K562 (cell line): ENCODE results near the gene PTPRF. TPM values are rescaled to one million over a fixed set of nuclear protein-coding genes. Genes with fewer than 3 reads are reported as not detected.

Experiments used
- ATAC-seq: fragments of 200-7000 bp; cut with Tn5 transposase; 3 replicates; pipeline ENCODE4 v1.9.1; 2020; ENCODE audit warnings: moderate library complexity
- BruUV-seq: library from RNA; stranded (reverse); fragments of 400-500 nt; replicated peaks from 2 replicates; lab custom pipeline; 2021; lab: Mats Ljungman, UMichigan
- CTCF ChIA-PET: fragments of 300-600 bp; formaldehyde crosslinking; extraction: SDS; loops from one replicate; lab custom pipeline; 2021; ENCODE audit warnings: low intra/inter-chr PET ratio; lab: Yijun Ruan, JAX
- POLR2A ChIA-PET: fragments of 300-600, 350-650 bp; sonication (Branson Sonifier 250); formaldehyde crosslinking; extraction: SDS; loops from one replicate; lab custom pipeline; 2021; ENCODE audit warnings: antibody characterized with exemption, inconsistent platforms; lab: Yijun Ruan, JAX
- DNase-seq, 4 experiments: peaks; one replicate each; pipeline versions ENCODE4 v3.0.0 to v3.0.0-alpha.2; 2011 to 2018; ENCODE audit warnings: low spot score in 3 of 4, mixed read lengths in 3 of 4; ENCODE audit errors: extremely low read depth in 1 of 4
- FAIRE-seq: peaks from 2 replicates; lab custom pipeline; 2011; peaks lifted over from hg19 to GRCh38; lab: Jason Lieb, UNC
- H2AFZ ChIP-seq: 2 replicates; pipeline ENCODE4 v1.6.0; 2011; ENCODE audit warnings: low read depth, low read length, control low read depth, inconsistent platforms
- H3K27ac ChIP-seq: fragments of 200-600 bp; 3 replicates; pipeline ENCODE4 v1.8.0; 2011; ENCODE audit warnings: low read depth, mild to moderate bottlenecking, control low read depth, inconsistent platforms, low read length, moderate library complexity, mixed read lengths; ENCODE audit errors: extremely low read depth
- H3K27me3 ChIP-seq, 2 experiments: fragments of 300-600 bp in 1 of 2; 2 replicates in 1 of 2; 3 replicates in 1 of 2; pipeline versions ENCODE4 v1.6.0 to v1.8.0; 2011; ENCODE audit warnings: inconsistent platforms in 2 of 2, low read length in 2 of 2, mild to moderate bottlenecking in 1 of 2, mixed read lengths in 1 of 2, moderate library complexity in 1 of 2; ENCODE audit not compliant: control insufficient read depth in 2 of 2, insufficient read depth in 2 of 2
- H3K36me3 ChIP-seq: fragments of 300-600 bp; 3 replicates; pipeline ENCODE4 v1.8.0; 2011; ENCODE audit warnings: mild to moderate bottlenecking, low read length, inconsistent platforms; ENCODE audit not compliant: control insufficient read depth, insufficient read depth
- H3K4me1 ChIP-seq, 2 experiments: fragments of 200-600 bp in 1 of 2; replicated peaks in 1 of 2; 2 replicates in 1 of 2; 3 replicates in 1 of 2; pipeline versions ENCODE4 v1.5.1 to v1.8.0; 2011; ENCODE audit warnings: inconsistent platforms in 2 of 2, low read length in 2 of 2, mild to moderate bottlenecking in 1 of 2, mixed read lengths in 1 of 2, moderate library complexity in 1 of 2; ENCODE audit not compliant: control insufficient read depth in 2 of 2, insufficient read depth in 2 of 2
- H3K4me2 ChIP-seq: 2 replicates; pipeline ENCODE4 v1.6.1; 2011; ENCODE audit warnings: low read length, control low read depth, inconsistent platforms, mixed read lengths; ENCODE audit not compliant: insufficient read depth
- H3K4me3 ChIP-seq: fragments of 200-600 bp; sonication (generic), shearing (Covaris generic); 2 replicates; pipeline ENCODE4 v1.5.1; 2016; ENCODE audit warnings: control low read depth, inconsistent platforms
- H3K79me2 ChIP-seq: fragments of 200-600 bp; 3 replicates; pipeline ENCODE4 v1.8.0; 2011; ENCODE audit warnings: low read length, inconsistent platforms; ENCODE audit not compliant: control insufficient read depth, insufficient read depth
- H3K9ac ChIP-seq, 2 experiments: 2 replicates each; pipeline versions ENCODE4 v1.6.0 to v1.6.1; 2011; ENCODE audit warnings: low read depth in 2 of 2, low read length in 2 of 2, control low read depth in 1 of 2, inconsistent platforms in 1 of 2, mild to moderate bottlenecking in 1 of 2, mixed read lengths in 1 of 2; ENCODE audit not compliant: insufficient read depth in 1 of 2
- H3K9me1 ChIP-seq: one replicate; pipeline ENCODE4 v1.6.0; 2011; ENCODE audit warnings: inconsistent platforms, mild to moderate bottlenecking, low read length, moderate library complexity; ENCODE audit not compliant: control insufficient read depth, insufficient read depth
- H3K9me3 ChIP-seq: replicated peaks from 2 replicates; pipeline ENCODE4 v1.5.1; 2011; ENCODE audit warnings: low read depth, low read length, inconsistent platforms; ENCODE audit not compliant: control insufficient read depth, insufficient read depth
- H4K20me1 ChIP-seq: replicated peaks from 2 replicates; pipeline ENCODE4 v1.6.1; 2011; ENCODE audit warnings: low read length, inconsistent platforms, mixed read lengths; ENCODE audit not compliant: control insufficient read depth, insufficient read depth
- CBX1 ChIP-seq: sonication (generic); IDR thresholded peaks from 2 replicates; pipeline ENCODE4 v1.6.1; 2016; ENCODE audit warnings: antibody characterized with exemption, low read depth, mild to moderate bottlenecking
- CEBPB ChIP-seq: fragments of 450-650 bp; IDR thresholded peaks from 2 replicates; pipeline ENCODE4 v1.6.1; 2016; ENCODE audit warnings: missing genetic modification characterization, missing compliant biosample characterization
- MIER1 ChIP-seq: fragments of 450-650 bp; IDR thresholded peaks from 2 replicates; pipeline ENCODE4 v1.6.1; 2016; ENCODE audit warnings: antibody characterized with exemption, mild to moderate bottlenecking, low read depth
- WHSC1 ChIP-seq: IDR thresholded peaks from one replicate; pipeline ENCODE4 v1.6.1; 2012; ENCODE audit warnings: low read length, control low read depth, inconsistent platforms
- WGBS: fragments of 100-300 bp; shearing (Covaris generic); methylation state at CpG from one replicate; pipeline ENCODE4 v1.1.6; 2016; ENCODE audit warnings: low coverage, mixed read lengths; ENCODE audit not compliant: insufficient coverage; ENCODE audit errors: missing lambda C conversion rate; 5-methylcytosine and 5-hydroxymethylcytosine counted together
- in situ Hi-C: fragments of 300-500 bp; cut with MboI; formaldehyde crosslinking; loops from 4 replicates; pipeline ENCODE4 v1.15.0; 2018; ENCODE audit warnings: inconsistent platforms, mixed read lengths
- intact Hi-C: fragments of 100-400 bp; cut with micrococcal nuclease; formaldehyde crosslinking; loops from 2 replicates; pipeline ENCODE4 v1.14.2; 2022
- polyA plus RNA-seq, 8 experiments: library from polyadenylated mRNA; depleted of rRNA in 4 of 8; stranded (reverse) in 5 of 8; unstranded in 3 of 8; fragments of >200 nt; fragmentation: Nextera tagmentation in 2 of 8; fragmentation: Illumina TruSeq in 1 of 8; extraction: Ambion mirVana in 2 of 8; extraction: Trizol in 1 of 8; gene quantifications; 2 replicates each; pipeline versions ENCODE4 v1.2.1 to v1.2.3, GENCODE V29; 2011 to 2014; ENCODE audit warnings: inconsistent platforms in 1 of 8, missing spikeins in 1 of 8
- total RNA-seq, 7 experiments: library from RNA; depleted of rRNA in 6 of 7; stranded (reverse); fragments of >200 nt in 6 of 7; fragmentation: Illumina TruSeq in 2 of 7; extraction: Trizol in 2 of 7; gene quantifications; 2 replicates each; pipeline versions ENCODE4 v1.2.1 to v1.2.3, GENCODE V29; 2011 to 2021; ENCODE audit warnings: low replicate concordance in 1 of 7

Gene PTPRF
- total and polyA plus RNA-seq, 9 of the 15 experiments (the other 6 are each of a cell fraction or from before 2014, with no cell fraction given): 0.13 to 4.3 (median 1.1) TPM

GRCh38 chr1:43648221-43648847, 117.7 kb downstream of the PTPRF start:
- peak in 1 of 4 experiments; percentile 1 for DNase-seq
- BruUV-seq: no TSS peak
- no peak for FAIRE-seq
- 0 out of 2 replicates have a peak, but pooled peaks cover under 1% of the 10 kb centered on the region for H4K20me1 ChIP-seq
- no peak overlapping the region for H3K27ac ChIP-seq
- CTCF ChIA-PET: no interaction called here
- H3K4me1 ChIP-seq: peaks cover 3 to 8% of the 10 kb centered on the region in 2 experiments; a peak in 4 of 5 replicates
- in situ Hi-C loops (no loop called here), intact Hi-C loops (no loop called here)
- 41% methylated on average over 7 of the region's 7 CpGs for WGBS
- peak overlapping the region; percentile 10; the same call in 1 of the 2 replicates for H3K4me2 ChIP-seq
- no peak for TF ChIP-seq CBX1
- peak; percentile 54 for TF ChIP-seq CEBPB (tag)
- TF ChIP-seq MIER1: peak; percentile 37; the same call in 1 of the 2 replicates
- no peak for TF ChIP-seq WHSC1
- H3K9me3 ChIP-seq: no peaks in the 10 kb centered on the region
- POLR2A ChIA-PET: no interaction called here
- ATAC-seq: no peak
- H3K27me3 ChIP-seq: peaks cover 7 to 15% of the 10 kb centered on the region in 2 experiments; a peak in 4 of 5 replicates
- no peak overlapping the region for H3K4me3 ChIP-seq
- H3K9ac ChIP-seq: no peak overlapping the region
- peak overlapping the region; percentile 28 for H2AFZ ChIP-seq
- H3K36me3 ChIP-seq: peaks cover 4% of the 10 kb centered on the region; the same call in 2 of the 3 replicates
- H3K79me2 ChIP-seq: peaks cover 22% of the 10 kb centered on the region
- no peaks in the 10 kb centered on the region for H3K9me1 ChIP-seq
